ENCODE data around the gene METTL13. TPM values are rescaled to one million over a fixed set of nuclear protein-coding genes. Genes with fewer than 3 reads are reported as not detected.

The METTL13 gene
- total RNA-seq, 3 donors from 2014 or later = 25.4 to 28.0 (median 25.9) TPM

DNA sequence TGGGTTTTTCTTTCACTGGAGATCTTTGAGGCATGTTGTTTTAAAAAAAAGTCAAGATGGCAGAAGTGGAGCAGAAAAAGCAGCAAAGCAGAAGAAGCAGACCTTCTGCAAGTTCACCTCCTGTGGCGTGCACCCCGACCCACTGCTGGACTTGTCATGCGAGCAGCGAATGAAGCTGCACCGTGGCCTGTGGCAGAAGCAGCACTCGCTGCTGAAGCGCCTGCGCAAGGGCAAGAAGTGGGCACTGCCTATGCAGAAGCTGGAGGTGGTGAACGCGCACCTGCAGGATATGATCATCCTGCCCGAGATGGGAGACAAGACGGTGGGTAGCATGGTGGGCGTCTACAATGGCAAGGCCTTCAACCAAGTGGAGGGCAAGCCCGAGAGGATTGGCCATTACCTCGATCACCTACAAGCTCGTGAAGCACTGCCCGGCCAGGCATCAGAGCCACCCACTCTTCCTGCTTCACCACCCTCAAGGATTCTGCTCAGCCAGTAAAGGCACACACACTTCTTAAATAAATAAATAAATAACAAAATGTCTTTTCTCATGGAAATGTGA lies 22.1 kb downstream of the METTL13 start:
- no peak for ATAC-seq
- Histone ChIP-seq H3K36me3 (ENCODE audit: low read depth) (no peaks in the 10 kb centered on the region), H3K4me3 (no peak overlapping the region), H3K4me1 (ENCODE audit: low read depth) (no peaks in the 10 kb centered on the region), H3K9me3 (no peaks in the 10 kb centered on the region)
- intact Hi-C loops (cut with DNase I, micrococcal nuclease) = loop anchor here in 1 of 2 donors (5.0 kb wide), 1 partner anchor 179 kb away; no protein-coding TSS in a partner anchor
- DNase-seq = no peak
- TF ChIP-seq, protein P1, sequence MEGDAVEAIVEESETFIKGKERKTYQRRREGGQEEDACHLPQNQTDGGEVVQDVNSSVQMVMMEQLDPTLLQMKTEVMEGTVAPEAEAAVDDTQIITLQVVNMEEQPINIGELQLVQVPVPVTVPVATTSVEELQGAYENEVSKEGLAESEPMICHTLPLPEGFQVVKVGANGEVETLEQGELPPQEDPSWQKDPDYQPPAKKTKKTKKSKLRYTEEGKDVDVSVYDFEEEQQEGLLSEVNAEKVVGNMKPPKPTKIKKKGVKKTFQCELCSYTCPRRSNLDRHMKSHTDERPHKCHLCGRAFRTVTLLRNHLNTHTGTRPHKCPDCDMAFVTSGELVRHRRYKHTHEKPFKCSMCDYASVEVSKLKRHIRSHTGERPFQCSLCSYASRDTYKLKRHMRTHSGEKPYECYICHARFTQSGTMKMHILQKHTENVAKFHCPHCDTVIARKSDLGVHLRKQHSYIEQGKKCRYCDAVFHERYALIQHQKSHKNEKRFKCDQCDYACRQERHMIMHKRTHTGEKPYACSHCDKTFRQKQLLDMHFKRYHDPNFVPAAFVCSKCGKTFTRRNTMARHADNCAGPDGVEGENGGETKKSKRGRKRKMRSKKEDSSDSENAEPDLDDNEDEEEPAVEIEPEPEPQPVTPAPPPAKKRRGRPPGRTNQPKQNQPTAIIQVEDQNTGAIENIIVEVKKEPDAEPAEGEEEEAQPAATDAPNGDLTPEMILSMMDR (IDR thresholded peaks at IDR 0.05) = no peak

DNA sequence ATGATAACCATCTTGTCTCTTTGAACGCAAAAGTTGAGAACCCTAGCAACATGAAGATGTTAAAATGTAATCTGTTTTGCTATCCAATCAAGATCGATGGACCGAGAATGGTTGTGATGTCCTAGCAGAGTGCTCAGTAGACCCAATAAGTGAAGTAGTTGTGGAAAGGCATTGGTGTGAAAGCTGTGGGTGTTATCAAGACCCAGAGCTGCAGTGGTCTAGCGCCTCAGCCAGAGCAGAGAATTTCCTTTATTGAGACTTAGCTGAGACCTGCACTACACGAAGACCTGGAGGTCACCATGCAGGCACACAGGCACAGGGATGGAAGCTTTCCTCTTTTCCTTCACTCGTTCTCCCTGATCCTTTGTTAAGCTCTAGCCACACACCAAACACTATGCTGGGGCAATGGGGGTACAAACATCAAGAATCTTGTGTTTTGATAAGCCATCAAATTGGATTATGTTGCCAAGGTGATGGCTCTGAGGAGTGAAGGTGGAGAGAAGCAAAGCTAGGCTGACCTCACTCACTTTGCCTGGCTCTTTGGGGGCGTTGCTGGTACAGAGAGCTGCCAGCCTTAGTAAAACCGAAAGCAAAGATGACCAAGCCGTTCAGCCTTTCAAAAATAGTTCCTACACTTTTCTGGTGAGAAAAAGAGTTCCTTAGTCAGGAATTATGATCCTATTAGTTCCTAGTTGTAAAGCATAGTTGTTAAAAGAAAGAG lies 24.1 kb downstream of the METTL13 start:
- ATAC-seq (peak; percentile 46), DNase-seq (no peak)
- Histone ChIP-seq H3K9me3 (no peaks in the 10 kb centered on the region), H3K36me3 (ENCODE audit: low read depth) (no peaks in the 10 kb centered on the region), H3K4me1 (ENCODE audit: low read depth) (no peaks in the 10 kb centered on the region), H3K4me3 (no peak overlapping the region)
- TF ChIP-seq, protein P1 (IDR thresholded peaks at IDR 0.05) = no peak
- intact Hi-C loops (cut with DNase I, micrococcal nuclease) = no loop called here

DNA sequence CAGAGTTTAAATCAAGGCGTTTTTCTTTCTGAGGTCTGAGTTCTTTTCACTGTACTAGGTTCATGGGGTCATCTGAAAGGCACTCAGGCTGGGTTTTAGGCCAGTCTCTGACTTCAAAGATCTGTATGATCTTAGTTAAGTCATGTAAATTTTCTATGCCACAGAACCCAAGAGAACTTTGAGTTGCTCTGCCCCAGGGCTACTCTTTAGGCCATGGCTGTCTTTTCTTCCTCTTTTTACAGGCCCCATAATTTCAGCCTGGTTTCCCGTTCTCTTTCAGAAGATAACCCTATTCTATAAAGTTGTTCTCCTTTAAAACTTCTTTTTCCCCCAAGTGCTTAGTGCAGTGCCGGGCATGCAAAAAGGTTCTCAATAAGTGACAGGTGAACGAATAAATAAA lies 26.1 kb downstream of the METTL13 start:
- TF ChIP-seq, protein P1 (IDR thresholded peaks at IDR 0.05) = no peak
- DNase-seq (no peak), ATAC-seq (no peak)
- Histone ChIP-seq H3K9me3 (no peaks in the 10 kb centered on the region), H3K4me1 (ENCODE audit: low read depth) (no peaks in the 10 kb centered on the region), H3K36me3 (ENCODE audit: low read depth) (no peaks in the 10 kb centered on the region), H3K4me3 (no peak overlapping the region)
- intact Hi-C loops (cut with DNase I, micrococcal nuclease) = no loop called here

DNA sequence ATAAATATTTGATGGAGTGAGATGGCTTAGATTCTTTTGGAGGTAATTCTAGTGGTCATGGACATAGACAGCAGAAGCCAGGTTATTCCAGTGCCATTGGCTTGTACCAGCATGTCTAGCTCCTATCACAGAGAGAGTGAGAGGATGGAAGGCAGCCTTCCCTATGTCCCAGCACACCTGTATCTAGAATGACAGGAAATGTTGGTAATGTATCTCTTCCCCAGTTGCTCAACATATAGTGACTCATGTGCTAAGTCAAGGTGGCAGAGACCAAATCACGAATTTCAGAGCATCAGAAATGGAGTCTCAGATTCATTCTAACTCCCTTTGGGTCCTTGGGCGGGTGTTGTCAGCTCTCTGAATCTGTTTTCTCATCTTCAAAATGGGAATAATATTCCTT lies 28.4 kb downstream of the METTL13 start:
- intact Hi-C loops (cut with DNase I, micrococcal nuclease) = no loop called here
- no peak overlapping the region for H3K4me3 ChIP-seq
- ATAC-seq (no peak), DNase-seq (no peak)
- no peaks in the 10 kb centered on the region for H3K36me3 ChIP-seq (ENCODE audit: low read depth)
- H3K9me3 ChIP-seq = no peaks in the 10 kb centered on the region
- no peaks in the 10 kb centered on the region for H3K4me1 ChIP-seq (ENCODE audit: low read depth)
- TF ChIP-seq, protein P1 (IDR thresholded peaks at IDR 0.05) = no peak

DNA sequence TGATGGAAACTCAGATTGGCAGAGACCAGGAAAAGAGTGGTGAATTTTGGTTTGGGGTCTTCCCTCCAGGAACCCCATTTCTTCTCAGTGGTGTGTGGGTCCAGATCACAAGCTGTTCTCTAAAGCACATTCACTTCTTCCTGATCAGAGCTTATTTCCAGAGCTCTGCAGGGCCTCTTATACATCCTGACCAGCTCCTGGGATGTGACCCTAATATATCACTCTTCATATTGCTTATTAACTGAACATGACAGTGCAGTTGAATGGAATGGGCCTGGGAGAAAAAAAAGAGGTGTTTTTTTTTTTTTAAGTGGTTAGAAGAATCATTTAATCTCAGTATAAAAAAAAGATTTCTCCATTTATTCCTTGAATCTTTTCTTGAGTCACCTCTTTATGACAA lies 30.2 kb downstream of the METTL13 start:
- TF ChIP-seq, protein P1 (IDR thresholded peaks at IDR 0.05) = no peak
- Histone ChIP-seq H3K9me3 (no peaks in the 10 kb centered on the region), H3K4me3 (no peak overlapping the region), H3K4me1 (ENCODE audit: low read depth) (no peaks in the 10 kb centered on the region), H3K36me3 (ENCODE audit: low read depth) (no peaks in the 10 kb centered on the region)
- ATAC-seq (no peak), DNase-seq (no peak)
- intact Hi-C loops (cut with DNase I, micrococcal nuclease) = no loop called here

Data from mucosa of descending colon (tissue), 3 donors.